Esophagus squamous epithelium (tissue), 4 donors: Measurements from ENCODE around the gene MAPK12.

Experiments used
- CTCF ChIP-seq, 6 experiments: fragments of 450-650 bp in 4 of 6; fragments of 200-600 bp in 2 of 6; sonication (generic) in 2 of 6; IDR thresholded peaks; one replicate each; pipeline ENCODE4 v1.5.1; 2016 to 2019; ENCODE audit warnings: antibody characterized with exemption in 6 of 6, mild to moderate bottlenecking in 4 of 6, moderate library complexity in 4 of 6
- POLR2A ChIP-seq, 4 donors: fragments of 450-650 bp; IDR thresholded peaks; one replicate each; pipeline ENCODE4 v1.6.1; 2017; ENCODE audit warnings: antibody characterized with exemption in 4 of 4, mild to moderate bottlenecking in 4 of 4, moderate library complexity in 3 of 4

- no peak for TF ChIP-seq POLR2A (IDR thresholded peaks at IDR 0.05)
- TF ChIP-seq CTCF (IDR thresholded peaks at IDR 0.05): no peak
Measured at GRCh38 chr22:50226875-50227165, 34.7 kb downstream of the MAPK12 start.
